ENCODE measurements around the gene HYAL1. TPM values are rescaled to one million over a fixed set of nuclear protein-coding genes. Genes with fewer than 3 reads are reported as not detected.
"Not testable (repeated sequence)": the region's sequence is repeated elsewhere in the genome, so short reads cannot be mapped to it uniquely, and the experiment has no call there.

HYAL1 gene
- total RNA-seq, 1 donor from 2014 or later = 58.2 TPM

DNA sequence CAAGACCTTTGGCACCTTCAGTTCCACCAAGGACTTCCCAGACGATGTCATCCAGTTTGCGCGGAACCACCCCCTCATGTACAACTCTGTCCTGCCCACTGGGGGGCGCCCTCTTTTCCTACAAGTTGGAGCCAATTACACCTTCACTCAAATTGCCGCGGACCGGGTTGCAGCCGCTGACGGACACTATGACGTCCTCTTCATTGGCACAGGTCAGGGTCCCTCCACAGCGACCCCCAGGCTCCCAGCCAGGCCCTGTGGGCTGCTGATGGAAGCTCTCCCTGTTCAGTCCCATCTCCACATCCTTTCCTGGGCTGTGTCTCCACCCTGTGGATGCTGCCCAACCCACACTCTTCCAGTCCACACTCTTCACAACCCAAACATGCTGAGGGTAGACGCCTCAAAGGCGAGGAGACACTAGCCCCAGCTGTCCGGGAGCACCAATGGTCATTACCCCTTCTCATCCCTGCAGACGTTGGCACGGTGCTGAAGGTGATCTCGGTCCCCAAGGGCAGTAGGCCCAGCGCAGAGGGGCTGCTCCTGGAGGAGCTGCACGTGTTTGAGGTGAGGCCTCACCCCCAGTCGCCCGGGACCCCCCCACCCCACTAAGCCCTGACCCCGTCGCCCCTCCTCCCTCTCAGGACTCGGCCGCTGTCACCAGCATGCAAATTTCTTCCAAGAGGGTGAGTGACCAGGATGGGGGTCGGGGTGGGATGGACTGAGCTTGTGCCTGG, 28.8 kb downstream of the HYAL1 start:
- intact Hi-C loops (cut with DNase I) = no loop called here
- TF ChIP-seq CTCF (IDR thresholded peaks at IDR 0.05) = peak; percentile 71
- peak; percentile 52 to 62 for ATAC-seq

GRCh38 chr3:50273689-50274065, 29.7 kb downstream of the HYAL1 start:
- Histone ChIP-seq H3K4me1 (peaks cover 48% of the 10 kb centered on the region), H3K27ac (peak overlapping the region; percentile 38), H3K9me3 (no peaks in the 10 kb centered on the region), H3K36me3 (peaks cover 4% of the 10 kb centered on the region), H3K27me3 (ENCODE audit: low read depth) (peaks cover 23% of the 10 kb centered on the region), H3K4me3 (peak overlapping the region; percentile 45)
- no peak for DNase-seq
- intact Hi-C loops (cut with DNase I) = no loop called here
- no peak for ATAC-seq
- TF ChIP-seq CTCF (IDR thresholded peaks at IDR 0.05) = no peak

More for the DNA sequence above, 28.8 kb downstream of the HYAL1 start:
- DNase-seq = peak; percentile 83
- peaks cover 4% of the 10 kb centered on the region for H3K36me3 ChIP-seq
- H3K9me3 ChIP-seq = no peaks in the 10 kb centered on the region
- no peak overlapping the region for H3K4me3 ChIP-seq
- peaks cover 23% of the 10 kb centered on the region for H3K27me3 ChIP-seq (ENCODE audit: low read depth)
- peaks cover 40% of the 10 kb centered on the region for H3K4me1 ChIP-seq
- no peak overlapping the region for H3K27ac ChIP-seq

DNA sequence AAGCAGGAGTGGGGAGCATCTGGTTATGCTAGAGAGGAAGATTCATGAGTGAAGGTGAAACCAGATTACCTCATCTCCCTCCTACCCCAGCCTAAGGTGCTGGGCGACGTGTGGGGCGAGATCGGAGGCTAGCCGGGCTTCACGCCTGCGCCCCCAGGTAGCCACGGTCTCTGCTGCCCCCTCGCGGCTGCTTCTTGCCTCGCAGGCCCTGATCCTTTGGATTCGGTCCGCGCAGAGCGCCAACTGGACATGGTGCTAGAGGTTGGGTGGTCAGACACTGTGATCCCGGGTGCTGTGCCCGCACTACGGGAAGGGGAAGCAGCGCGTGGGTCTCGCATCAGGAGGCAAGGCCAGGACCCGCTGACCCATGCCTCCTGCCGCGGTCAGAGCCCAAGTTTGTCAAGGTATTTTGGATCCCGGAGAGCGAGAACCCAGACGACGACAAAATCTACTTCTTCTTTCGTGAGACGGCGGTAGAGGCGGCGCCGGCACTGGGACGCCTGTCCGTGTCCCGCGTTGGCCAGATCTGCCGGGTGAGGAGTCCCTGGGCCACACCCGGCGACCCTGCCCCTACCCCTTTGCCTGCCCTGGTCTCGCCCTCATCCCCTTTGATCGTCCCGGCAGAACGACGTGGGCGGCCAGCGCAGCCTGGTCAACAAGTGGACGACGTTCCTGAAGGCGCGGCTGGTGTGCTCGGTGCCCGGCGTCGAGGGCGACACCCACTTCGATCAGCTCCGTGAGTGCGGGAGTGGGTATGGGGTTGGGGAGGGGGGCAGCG, 30.3 kb downstream of the HYAL1 start:
- Histone ChIP-seq H3K9me3 (no peaks in the 10 kb centered on the region), H3K27ac (peak overlapping the region; percentile 38), H3K4me1 (peaks cover 54% of the 10 kb centered on the region), H3K4me3 (peak overlapping the region; percentile 45), H3K36me3 (peaks cover 2% of the 10 kb centered on the region), H3K27me3 (ENCODE audit: low read depth) (peaks cover 23% of the 10 kb centered on the region)
- peak; percentile 99 for TF ChIP-seq CTCF (IDR thresholded peaks at IDR 0.05)
- intact Hi-C loops (cut with DNase I) = no loop called here
- ATAC-seq (peak; percentile 68 to 82), DNase-seq (peak; percentile 92)

GRCh38 chr3:50272538-50272910, 30.9 kb downstream of the HYAL1 start:
- intact Hi-C loops (cut with DNase I); H3K27ac ChIP-seq: not testable (repeated sequence)
- peak overlapping the region; percentile 45 for H3K4me3 ChIP-seq

GRCh38 chr3:50271314-50271936, 31.9 kb downstream of the HYAL1 start:
- H3K9me3 ChIP-seq = no peaks in the 10 kb centered on the region
- H3K4me3 ChIP-seq = no peak overlapping the region
- H3K27ac ChIP-seq = no peak overlapping the region
- peaks cover 60% of the 10 kb centered on the region for H3K4me1 ChIP-seq
- intact Hi-C loops (cut with DNase I) = no loop called here
- peaks cover 20% of the 10 kb centered on the region for H3K27me3 ChIP-seq (ENCODE audit: low read depth)
- ATAC-seq (no peak), DNase-seq (no peak)
- TF ChIP-seq CTCF (IDR thresholded peaks at IDR 0.05) = no peak
- no peaks in the 10 kb centered on the region for H3K36me3 ChIP-seq

More at GRCh38 chr3:50272538-50272910, 30.9 kb downstream of the HYAL1 start:
- not testable (repeated sequence) for DNase-seq, H3K36me3 ChIP-seq, H3K9me3 ChIP-seq, ATAC-seq
- H3K4me1 ChIP-seq = peaks cover 55% of the 10 kb centered on the region
- peaks cover 23% of the 10 kb centered on the region for H3K27me3 ChIP-seq (ENCODE audit: low read depth)
